Osteoblast (primary cell): ENCODE results near the gene GLI1. TPM values are rescaled to one million over a fixed set of nuclear protein-coding genes. Genes with fewer than 3 reads are reported as not detected.
A peak's percentile ranks its signal among the peaks of the same experiment; 100 is the strongest.

Experiments
- DNase-seq: peaks from one replicate; pipeline ENCODE4 v3.0.0; 2011; ENCODE audit warnings: low spot score, mixed read lengths; ENCODE audit not compliant: insufficient read length; ENCODE audit errors: missing footprints
- H2AFZ ChIP-seq: 2 replicates; pipeline ENCODE4 v1.6.0; 2011; ENCODE audit warnings: mild to moderate bottlenecking, low read length
- H3K27ac ChIP-seq: 2 replicates; pipeline ENCODE4 v1.5.1; 2011; ENCODE audit warnings: mild to moderate bottlenecking, low read depth, low read length, moderate library complexity
- H3K27me3 ChIP-seq: 2 replicates; pipeline ENCODE4 v1.6.0; 2012; ENCODE audit warnings: mild to moderate bottlenecking, control low read depth, inconsistent platforms, low read length, moderate library complexity; ENCODE audit not compliant: insufficient read depth
- H3K36me3 ChIP-seq: 2 replicates; pipeline ENCODE4 v1.5.1; 2011; ENCODE audit warnings: mild to moderate bottlenecking, low read length, control low read depth, moderate library complexity; ENCODE audit not compliant: insufficient read depth
- H3K4me1 ChIP-seq: 2 replicates; pipeline ENCODE4 v1.5.1; 2011; ENCODE audit warnings: mild to moderate bottlenecking, low read length, control low read depth, moderate library complexity; ENCODE audit not compliant: insufficient read depth
- H3K4me2 ChIP-seq: 2 replicates; pipeline ENCODE4 v1.6.0; 2011; ENCODE audit warnings: mild to moderate bottlenecking, low read length; ENCODE audit not compliant: insufficient read depth
- H3K4me3 ChIP-seq: fragments of 200-600 bp; sonication (generic); 3 replicates; pipeline ENCODE4 v1.5.1; 2012; ENCODE audit warnings: mild to moderate bottlenecking, low read length, inconsistent platforms; ENCODE audit not compliant: insufficient read depth
- H3K79me2 ChIP-seq: 2 replicates; pipeline ENCODE4 v1.6.0; 2012; ENCODE audit warnings: mild to moderate bottlenecking, low read length, control low read depth, inconsistent platforms; ENCODE audit not compliant: insufficient read depth
- H3K9me3 ChIP-seq: 2 replicates; pipeline ENCODE4 v1.5.1; 2011; ENCODE audit warnings: low read depth, low read length, control low read depth
- H4K20me1 ChIP-seq: 2 replicates; pipeline ENCODE4 v1.6.0; 2012; ENCODE audit warnings: mild to moderate bottlenecking, low read length, control low read depth; ENCODE audit not compliant: insufficient read depth
- CTCF ChIP-seq: IDR thresholded peaks from 2 replicates; pipeline ENCODE4 v1.5.1; 2011; ENCODE audit warnings: mild to moderate bottlenecking, low read depth, low read length, moderate library complexity; ENCODE audit errors: extremely low read depth
- total RNA-seq: library from RNA; depleted of rRNA; stranded (reverse); fragments of >200 nt; gene quantifications from 2 replicates; pipeline ENCODE4 v1.2.3, GENCODE V29; 2012

GLI1 gene
- total RNA-seq, 1 donor, result 0.36 TPM

DNA sequence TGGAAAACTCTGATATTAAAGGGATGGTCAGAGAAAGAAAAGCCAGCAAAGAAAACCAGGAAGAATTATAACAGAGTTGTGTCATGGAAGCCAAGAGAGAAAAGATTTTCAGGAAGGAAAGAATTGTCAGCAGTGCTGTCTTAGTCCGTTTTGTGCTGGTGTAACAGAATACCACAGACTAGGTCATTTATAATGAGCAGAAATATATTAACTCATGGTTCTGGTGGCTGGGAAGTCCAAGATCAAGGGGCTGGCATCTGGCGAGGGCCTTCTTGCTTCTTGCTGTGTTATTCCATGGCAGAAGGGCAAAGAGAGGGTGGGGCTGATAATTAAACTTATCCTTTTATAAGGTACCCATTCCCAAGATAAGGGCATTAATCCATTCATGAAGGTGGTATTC is 10.9 kb upstream of the GLI1 start:
- no peak for DNase-seq
- Histone ChIP-seq H4K20me1 (no peaks in the 10 kb centered on the region), H3K27me3 (no peaks in the 10 kb centered on the region), H3K27ac (no peak overlapping the region), H3K9me3 (no peaks in the 10 kb centered on the region), H3K79me2 (no peaks in the 10 kb centered on the region), H3K4me2 (no peak overlapping the region), H3K36me3 (no peaks in the 10 kb centered on the region), H3K4me1 (peaks cover 25% of the 10 kb centered on the region), H3K4me3 (no peak overlapping the region), H2AFZ (no peak overlapping the region)
- no peak for TF ChIP-seq CTCF

DNA sequence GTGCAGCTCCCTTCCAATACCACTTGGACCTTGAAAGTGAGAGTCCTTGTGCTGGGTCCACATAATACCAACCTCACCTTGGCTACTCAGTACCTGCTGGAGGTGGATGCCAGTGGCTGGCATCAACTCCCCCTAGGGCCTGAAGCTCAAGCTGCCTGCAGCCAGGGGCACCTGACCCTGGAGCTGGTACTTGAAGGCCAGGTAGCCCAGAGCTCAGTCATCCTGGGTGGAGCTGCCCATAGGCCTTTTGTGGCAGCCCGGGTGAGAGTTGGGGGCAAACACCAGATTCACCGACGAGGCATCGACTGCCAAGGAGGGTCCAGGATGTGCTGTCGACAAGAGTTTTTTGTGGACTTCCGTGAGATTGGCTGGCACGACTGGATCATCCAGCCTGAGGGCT is 10.2 kb upstream of the GLI1 start:
- Histone ChIP-seq H3K4me2 (no peak overlapping the region), H3K9me3 (no peaks in the 10 kb centered on the region), H3K27ac (no peak overlapping the region), H3K4me3 (no peak overlapping the region), H3K79me2 (no peaks in the 10 kb centered on the region), H4K20me1 (no peaks in the 10 kb centered on the region), H2AFZ (no peak overlapping the region), H3K4me1 (peaks cover 25% of the 10 kb centered on the region), H3K36me3 (no peaks in the 10 kb centered on the region), H3K27me3 (no peaks in the 10 kb centered on the region)
- DNase-seq, result no peak
- no peak for TF ChIP-seq CTCF

DNA sequence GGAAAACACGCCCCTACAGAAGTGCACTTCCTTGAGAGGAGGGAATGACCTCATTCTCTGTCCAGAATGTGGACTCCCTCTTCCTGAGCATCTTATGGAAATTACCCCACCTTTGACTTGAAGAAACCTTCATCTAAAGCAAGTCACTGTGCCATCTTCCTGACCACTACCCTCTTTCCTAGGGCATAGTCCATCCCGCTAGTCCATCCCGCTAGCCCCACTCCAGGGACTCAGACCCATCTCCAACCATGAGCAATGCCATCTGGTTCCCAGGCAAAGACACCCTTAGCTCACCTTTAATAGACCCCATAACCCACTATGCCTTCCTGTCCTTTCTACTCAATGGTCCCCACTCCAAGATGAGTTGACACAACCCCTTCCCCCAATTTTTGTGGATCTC is 9.5 kb upstream of the GLI1 start:
- peaks cover 25% of the 10 kb centered on the region for H3K4me1 ChIP-seq
- no peak overlapping the region for H3K27ac ChIP-seq
- no peaks in the 10 kb centered on the region for H4K20me1 ChIP-seq
- no peaks in the 10 kb centered on the region for H3K9me3 ChIP-seq
- no peak overlapping the region for H3K4me2 ChIP-seq
- no peaks in the 10 kb centered on the region for H3K36me3 ChIP-seq
- no peak for DNase-seq
- no peak overlapping the region for H2AFZ ChIP-seq
- TF ChIP-seq CTCF, result no peak
- H3K79me2 ChIP-seq, result no peaks in the 10 kb centered on the region
- H3K27me3 ChIP-seq, result no peaks in the 10 kb centered on the region
- H3K4me3 ChIP-seq, result no peak overlapping the region

DNA sequence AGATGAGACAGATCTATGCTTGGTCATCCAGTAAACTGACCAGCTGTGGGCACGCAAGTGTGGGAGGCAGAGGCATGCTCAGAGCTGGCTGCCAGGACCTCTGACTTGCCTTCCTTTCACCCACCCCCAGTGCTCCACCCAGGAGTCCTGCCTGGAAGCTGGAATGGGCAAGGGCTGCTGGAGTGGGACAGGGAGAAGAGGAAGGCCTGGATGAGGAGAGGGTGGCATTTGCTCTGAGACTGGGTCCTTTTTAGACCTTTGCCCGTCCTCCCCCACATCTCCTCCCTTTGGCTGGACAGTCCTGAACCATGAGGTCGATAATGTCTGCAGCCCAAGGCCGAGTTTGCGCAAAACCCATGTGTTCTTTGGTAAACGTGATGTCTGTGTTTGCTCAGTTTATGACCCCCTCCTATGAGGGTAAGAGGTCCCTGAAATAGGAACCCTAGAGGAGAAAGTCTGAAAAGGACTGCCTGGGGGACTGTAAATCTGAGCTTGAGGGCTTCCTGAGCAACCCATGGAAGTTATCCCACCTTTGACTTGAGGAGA is 8.3 kb upstream of the GLI1 start:
- no peak overlapping the region for H3K4me3 ChIP-seq
- H3K4me2 ChIP-seq, result no peak overlapping the region
- H3K79me2 ChIP-seq, result no peaks in the 10 kb centered on the region
- H3K27me3 ChIP-seq, result no peaks in the 10 kb centered on the region
- H2AFZ ChIP-seq, result peak overlapping the region; percentile 11
- H3K4me1 ChIP-seq, result peaks cover 25% of the 10 kb centered on the region
- no peak for DNase-seq
- no peak for TF ChIP-seq CTCF
- H3K27ac ChIP-seq, result peak overlapping the region; percentile 95
- no peaks in the 10 kb centered on the region for H3K9me3 ChIP-seq
- no peaks in the 10 kb centered on the region for H3K36me3 ChIP-seq
- H4K20me1 ChIP-seq, result no peaks in the 10 kb centered on the region
